NCI-H1092 (cell line): ENCODE results near the gene SFXN2.

Experiments used
- DNase-seq: peaks from one replicate; lab custom pipeline; 2025; lab: John Stamatoyannopoulos, UW

The SFXN2 gene

GRCh38 chr10:102777711-102778453 lies 63.4 kb downstream of the SFXN2 start:
- DNase-seq, result no peak

GRCh38 chr10:102778781-102779180 lies 64.3 kb downstream of the SFXN2 start:
- no peak for DNase-seq

- no peak for DNase-seq
Observed at GRCh38 chr10:102779680-102780526, 65.5 kb downstream of the SFXN2 start.

- DNase-seq, result no peak
Observed at GRCh38 chr10:102780527-102780808, 66.0 kb downstream of the SFXN2 start.

DNA sequence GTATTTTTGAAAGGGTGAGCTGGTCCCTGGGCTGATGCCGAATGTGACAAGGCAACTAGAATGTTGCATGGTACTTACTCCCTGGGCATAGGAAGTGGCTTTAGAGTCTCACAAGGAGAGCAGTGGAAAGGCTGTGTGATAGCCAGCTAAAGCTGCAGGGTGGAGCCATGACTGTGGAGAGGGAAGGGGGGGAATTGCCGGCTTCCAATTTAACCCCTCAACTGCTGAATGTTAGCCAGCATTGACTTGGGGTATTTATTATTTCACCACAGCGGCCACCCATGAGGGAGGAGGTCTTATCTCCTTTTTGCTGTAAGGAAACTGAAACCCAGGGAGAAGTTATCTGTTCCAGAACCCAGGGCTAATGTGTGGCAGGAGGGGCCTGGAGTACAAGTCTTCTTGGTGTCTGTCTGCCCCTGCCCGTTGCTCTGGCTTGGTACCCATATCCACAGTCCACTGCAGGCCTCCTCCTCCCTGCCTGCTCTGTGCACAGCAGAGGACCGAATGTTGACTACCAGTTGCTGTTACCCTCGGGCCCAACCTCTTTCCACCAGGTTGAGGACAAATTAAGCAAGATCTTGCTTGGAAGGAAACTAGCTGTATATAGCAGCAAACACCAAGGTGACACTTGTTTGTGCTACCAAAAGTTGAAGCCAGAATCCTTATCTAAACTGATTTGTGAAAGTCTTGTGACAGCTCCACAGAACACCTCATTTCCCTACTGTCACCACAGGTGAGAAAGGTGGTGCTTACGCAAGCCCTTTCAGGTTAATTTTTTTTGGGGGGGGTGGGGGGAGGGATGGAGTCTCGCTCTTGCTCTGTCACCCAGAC lies 66.9 kb downstream of the SFXN2 start:
- DNase-seq, result no peak

GRCh38 chr10:102781921-102782557 lies 67.6 kb downstream of the SFXN2 start:
- DNase-seq, result no peak

GRCh38 chr10:102782673-102783551 lies 68.5 kb downstream of the SFXN2 start:
- no peak for DNase-seq

GRCh38 chr10:102783568-102783967 lies 69.1 kb downstream of the SFXN2 start:
- DNase-seq, result no peak

GRCh38 chr10:102785818-102786217 lies 71.4 kb downstream of the SFXN2 start:
- DNase-seq, result no peak

GRCh38 chr10:102791754-102792395 lies 77.4 kb downstream of the SFXN2 start:
- DNase-seq, result no peak
